HCT116 (cell line): Measurements from ENCODE around the gene SOCS3. TPM values are rescaled to one million over a fixed set of nuclear protein-coding genes. Genes with fewer than 3 reads are reported as not detected.

Experiments used
- ATAC-seq: fragments of 200-7000 bp; cut with Tn5 transposase; 2 replicates; pipeline ENCODE4 v1.9.1; 2020; ENCODE audit warnings: mild to moderate bottlenecking, moderate library complexity
- BruUV-seq: library from RNA; stranded (reverse); fragments of 400-500 nt; replicated peaks from 2 replicates; lab custom pipeline; 2021; lab: Mats Ljungman, UMichigan
- CTCF ChIA-PET: fragments of 300-600 bp; sonication (Branson Sonifier 250); formaldehyde crosslinking; loops from one replicate; lab custom pipeline; 2021; ENCODE audit warnings: antibody characterized with exemption; lab: Charles Lee
- POLR2A ChIA-PET: fragments of 300-600, 350-600 bp; sonication (Branson Sonifier 250); formaldehyde crosslinking; loops from one replicate; lab custom pipeline; 2021; ENCODE audit warnings: antibody characterized with exemption; lab: Charles Lee
- RAD21 ChIA-PET, 2 experiments: fragments of 300-600 bp; sonication (Branson Sonifier 250); formaldehyde crosslinking; loops; one replicate each; lab custom pipeline; 2023; ENCODE audit warnings: low total read pairs in 2 of 2; ENCODE audit not compliant: uncharacterized antibody in 2 of 2, unreplicated experiment in 2 of 2, low non-redundant PET in 1 of 2; lab: Charles Lee
- DNase-seq: peaks from one replicate; pipeline ENCODE4 v3.0.0-alpha.2; 2010; ENCODE audit warnings: low read depth, low spot score
- H2AFZ ChIP-seq: fragments of 200-600 bp; shearing (Covaris generic), sonication (generic); 2 replicates; pipeline ENCODE4 v1.6.1; 2017; ENCODE audit warnings: low read depth, mixed run types, mixed read lengths, antibody characterized with exemption, low read length; ENCODE audit not compliant: poor library complexity, severe bottlenecking
- H3K27ac ChIP-seq: 2 replicates; pipeline ENCODE4 v1.5.1; 2012; ENCODE audit warnings: low read depth, low read length
- H3K27me3 ChIP-seq: fragments of 200-600 bp; sonication (generic); 2 replicates; pipeline ENCODE4 v1.6.1; 2016; ENCODE audit warnings: mixed run types, low read length, mixed read lengths; ENCODE audit not compliant: insufficient read depth
- H3K36me3 ChIP-seq, 2 experiments: fragments of 200-500 bp in 1 of 2; fragments of 200-600 bp in 1 of 2; sonication (Bioruptor generic) in 1 of 2; sonication (generic) in 1 of 2; 2 replicates each; pipeline versions ENCODE4 v1.5.1 to v1.6.1; 2014 to 2016; ENCODE audit warnings: low read length in 2 of 2, inconsistent platforms in 1 of 2, mixed read lengths in 1 of 2, mixed run types in 1 of 2; ENCODE audit not compliant: insufficient read depth in 2 of 2, control insufficient read depth in 1 of 2
- H3K4me1 ChIP-seq, 2 experiments: fragments of 200-600 bp in 1 of 2; sonication (generic) in 1 of 2; 2 replicates each; pipeline versions ENCODE4 v1.5.1 to v1.6.1; 2012 to 2017; ENCODE audit warnings: low read length in 2 of 2, inconsistent platforms in 1 of 2, mild to moderate bottlenecking in 1 of 2, mixed read lengths in 1 of 2, mixed run types in 1 of 2, moderate library complexity in 1 of 2; ENCODE audit not compliant: insufficient read depth in 2 of 2, control insufficient read depth in 1 of 2
- H3K4me2 ChIP-seq: fragments of 200-600 bp; sonication (generic); 2 replicates; pipeline ENCODE4 v1.6.1; 2017; ENCODE audit warnings: mixed run types, low read length, mixed read lengths
- H3K4me3 ChIP-seq, 2 experiments: fragments of 200-600 bp in 1 of 2; sonication (generic) in 1 of 2; replicated peaks in 1 of 2; 2 replicates each; pipeline ENCODE4 v1.5.1; 2011 to 2016; ENCODE audit warnings: low read length in 2 of 2, control low read depth in 1 of 2, low read depth in 1 of 2, mild to moderate bottlenecking in 1 of 2, mixed read lengths in 1 of 2, mixed run types in 1 of 2
- H3K79me2 ChIP-seq: fragments of 200-600 bp; sonication (generic); 2 replicates; pipeline ENCODE4 v1.6.1; 2017; ENCODE audit warnings: mild to moderate bottlenecking, mixed run types, low read length, moderate library complexity, mixed read lengths; ENCODE audit not compliant: insufficient read depth
- H3K9ac ChIP-seq: fragments of 200-600 bp; sonication (generic); 2 replicates; pipeline ENCODE4 v1.6.1; 2016; ENCODE audit warnings: low read length, mixed read lengths
- H3K9me2 ChIP-seq: fragments of 200-600 bp; sonication (generic), shearing (Covaris generic); 2 replicates; pipeline ENCODE4 v1.6.1; 2017; ENCODE audit warnings: mixed run types, mild to moderate bottlenecking, moderate library complexity; ENCODE audit not compliant: insufficient read depth
- H3K9me3 ChIP-seq, 2 experiments: fragments of 200-500 bp in 1 of 2; fragments of 200-600 bp in 1 of 2; sonication (Bioruptor generic) in 1 of 2; sonication (generic) in 1 of 2; 2 replicates each; pipeline ENCODE4 v1.6.1; 2014 to 2017; ENCODE audit warnings: low read length in 2 of 2, mixed read lengths in 2 of 2, inconsistent platforms in 1 of 2, low read depth in 1 of 2, mild to moderate bottlenecking in 1 of 2, mixed run types in 1 of 2, moderate library complexity in 1 of 2; ENCODE audit not compliant: control insufficient read depth in 1 of 2, insufficient read depth in 1 of 2
- H4K20me1 ChIP-seq: fragments of 200-600 bp; sonication (generic), shearing (Covaris generic); 2 replicates; pipeline ENCODE4 v1.6.1; 2017; ENCODE audit warnings: mixed run types, mild to moderate bottlenecking, moderate library complexity; ENCODE audit not compliant: insufficient read depth
- CTCF ChIP-seq, 3 experiments: fragments of 200-600 bp in 1 of 3; sonication (generic) in 1 of 3; IDR thresholded peaks in 2 of 3; conservative IDR thresholded peaks in 1 of 3; 2 replicates each; pipeline ENCODE4 v1.5.1; 2012 to 2017; ENCODE audit warnings: low read depth in 2 of 3, low read length in 2 of 3, antibody characterized with exemption in 1 of 3, borderline replicate concordance in 1 of 3, control low read depth in 1 of 3, mild to moderate bottlenecking in 1 of 3, mixed read lengths in 1 of 3, mixed run types in 1 of 3, moderate library complexity in 1 of 3; ENCODE audit not compliant: insufficient read depth in 1 of 3
- EZH2 ChIP-seq: fragments of 200-600 bp; sonication (generic); IDR thresholded peaks from 2 replicates; pipeline ENCODE4 v1.6.1; 2017; ENCODE audit warnings: antibody characterized with exemption, mixed run types
- FOSL1 ChIP-seq: IDR thresholded peaks from 2 replicates; pipeline ENCODE4 v1.6.1; 2012; ENCODE audit warnings: low read depth
- JUND ChIP-seq: IDR thresholded peaks from 2 replicates; pipeline ENCODE4 v1.6.1; 2012
- POLR2AphosphoS5 ChIP-seq: IDR thresholded peaks from 2 replicates; pipeline ENCODE4 v1.6.1; 2011; ENCODE audit warnings: mild to moderate bottlenecking, low read depth, low read length, moderate library complexity
- SIN3A ChIP-seq: IDR thresholded peaks from 2 replicates; pipeline ENCODE4 v1.6.1; 2012; ENCODE audit warnings: low read depth
- SP1 ChIP-seq: IDR thresholded peaks from 2 replicates; pipeline ENCODE4 v1.6.1; 2012; ENCODE audit warnings: low read depth
- intact Hi-C: fragments of 100-400 bp; cut with micrococcal nuclease; formaldehyde crosslinking; loops from 2 replicates; pipeline ENCODE4 v1.10.0; 2022
- total RNA-seq: library from RNA; stranded (reverse); gene quantifications from one replicate; pipeline ENCODE4 v1.2.1, GENCODE V29; 2021; ENCODE audit not compliant: unreplicated experiment

The SOCS3 gene
- total RNA-seq, 1 experiment from 2014 or later = 26.7 TPM

- no peak for TF ChIP-seq CTCF (IDR thresholded peaks at IDR 0.05 in 2 of 3, conservative IDR thresholded peaks at IDR 0.05 in 1 of 3; ENCODE audit: borderline replicate concordance in 1 of 3, insufficient read depth in 1 of 3, low read depth in 2 of 3, low read length in 2 of 3)
- TF ChIP-seq FOSL1 = peak; percentile 25; the same call in 1 of the 2 replicates
- no peak for TF ChIP-seq EZH2
- TF ChIP-seq, all 23 proteins: peak for 5
These were observed 16.2 kb downstream of the SOCS3 start (continued) for GRCh38 chr17:78343543-78344201.

DNA sequence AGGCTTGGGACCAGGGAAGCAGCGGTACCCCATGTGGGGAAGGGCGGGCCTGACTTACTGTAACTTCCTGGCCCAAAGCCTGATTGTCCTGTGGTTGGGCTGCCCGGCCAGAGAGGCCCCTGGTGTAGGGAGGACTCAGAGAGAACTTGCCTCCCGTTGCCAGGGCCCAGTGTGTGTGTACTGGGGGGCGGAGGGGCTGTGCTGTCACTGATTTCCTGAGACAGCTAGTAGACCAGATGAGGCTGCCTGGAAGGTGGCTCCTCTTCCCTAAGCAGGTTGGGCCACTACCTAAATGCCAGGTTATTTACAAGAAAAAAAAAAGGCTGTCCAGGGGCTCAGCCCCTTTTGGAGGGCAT is 16.7 kb downstream of the SOCS3 start:
- ChIA-PET CTCF (interaction anchor here (0.8 to 2.4 kb wide), 5 partner anchors 11 to 92 kb away, joined by 3 to 13 read pairs (median 5); partner anchors contain the start of gene SOCS3), RAD21 (interaction anchor here (0.8 to 1.3 kb wide), 3 partner anchors 18 to 54 kb away, joined by 3 read pairs; no protein-coding TSS in a partner anchor), POLR2A (interaction anchor here (1.0 to 2.3 kb wide), 4 partner anchors 9 to 27 kb away, joined by 3 to 14 read pairs (median 4); partner anchors contain the start of gene SOCS3)
- BruUV-seq = no TSS peak
- no peaks in the 10 kb centered on the region for H3K36me3 ChIP-seq
- H3K4me2 ChIP-seq = peak overlapping the region; percentile 94
- H3K9ac ChIP-seq = peak overlapping the region; percentile 78
- no peaks in the 10 kb centered on the region for H3K79me2 ChIP-seq
- peak; percentile 47 for ATAC-seq
- H3K4me3 ChIP-seq = peak overlapping the region; percentile 42 to 62
- H3K9me2 ChIP-seq = no peaks in the 10 kb centered on the region
- peaks cover 54 to 93% of the 10 kb centered on the region in 2 experiments for H3K4me1 ChIP-seq
- no peaks in the 10 kb centered on the region for H3K9me3 ChIP-seq
- peak; percentile 45 for DNase-seq
- no peaks in the 10 kb centered on the region for H4K20me1 ChIP-seq
- intact Hi-C loops = loop anchor here (2.0 kb wide), 1 partner anchor 28 kb away; no protein-coding TSS in a partner anchor
- H3K27ac ChIP-seq = peak overlapping the region; percentile 98
- no peak for TF ChIP-seq CTCF (IDR thresholded peaks at IDR 0.05 in 2 of 3, conservative IDR thresholded peaks at IDR 0.05 in 1 of 3; ENCODE audit: borderline replicate concordance in 1 of 3, insufficient read depth in 1 of 3, low read depth in 2 of 3, low read length in 2 of 3)
- TF ChIP-seq SIN3A = peak; percentile 35; the same call in 1 of the 2 replicates
- 0 out of 2 replicates have a peak, but pooled peaks have one; percentile 14 for TF ChIP-seq JUND
- TF ChIP-seq POLR2AphosphoS5 = 0 out of 2 replicates have a peak, but pooled peaks have one; percentile 11
- TF ChIP-seq SP1 = peak; percentile 74
- H3K27me3 ChIP-seq = no peaks in the 10 kb centered on the region
- no peak overlapping the region for H2AFZ ChIP-seq
